Adrenal gland (tissue), 5 donors: ENCODE measurements around the gene SLC5A6.

Experiments
- POLR2A ChIP-seq, 2 donors: fragments of 450-650 bp; IDR thresholded peaks; one replicate each; pipeline ENCODE4 v1.6.1; 2017; ENCODE audit warnings: antibody characterized with exemption in 2 of 2, mild to moderate bottlenecking in 2 of 2, moderate library complexity in 1 of 2
- TF ChIP-seq, protein P1 (sequence below), 6 experiments: fragments of 450-650 bp in 4 of 6; fragments of 200-600 bp in 2 of 6; sonication (generic) in 1 of 6; IDR thresholded peaks; 1 replicate in 5 of 6; 2 replicates in 1 of 6; pipeline versions ENCODE4 v1.5.1 to v1.8.0; 2016 to 2021; ENCODE audit warnings: antibody characterized with exemption in 6 of 6, mild to moderate bottlenecking in 2 of 6, moderate library complexity in 1 of 6
- donor health status: DM: no; HTN: no; CAD: no.

DNA sequence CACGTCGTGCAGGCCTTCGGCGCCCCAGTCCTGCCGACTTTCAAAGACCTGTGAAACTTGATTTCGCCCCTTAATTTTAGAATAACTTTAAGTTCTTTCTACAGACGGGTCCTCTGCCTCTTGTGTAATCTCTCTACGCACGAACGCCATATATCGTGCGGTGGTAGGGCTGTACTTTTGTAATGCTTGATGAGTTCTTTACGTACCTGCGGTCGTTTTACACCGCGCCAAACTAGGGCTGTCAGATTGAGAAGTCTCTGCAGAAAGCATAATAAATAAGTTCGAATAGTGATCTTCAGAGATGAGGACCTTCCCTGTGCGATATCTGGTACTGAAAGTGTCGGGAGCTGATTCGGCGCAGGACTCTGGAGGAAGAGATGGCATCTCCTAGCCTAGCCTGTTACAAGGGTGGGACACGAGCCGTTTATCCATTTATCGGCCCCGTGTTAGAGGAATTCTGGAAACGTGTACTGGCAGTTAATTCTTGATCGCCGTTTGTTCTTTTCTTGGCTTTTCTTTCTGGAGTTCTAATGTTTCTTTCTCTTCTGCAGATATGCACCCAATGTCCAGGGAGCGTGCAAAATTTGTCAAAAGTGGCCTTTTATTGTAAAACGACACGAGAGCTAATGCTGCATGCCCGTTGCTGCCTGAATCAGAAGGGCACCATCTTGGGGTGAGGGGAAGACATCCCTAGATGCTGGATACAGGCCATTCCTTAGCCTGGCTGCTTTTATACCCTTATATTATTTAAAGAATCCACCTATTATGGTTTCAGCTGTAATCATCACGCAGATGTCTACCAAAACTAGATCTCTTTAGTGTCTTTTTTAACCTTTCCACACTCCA is 781 bp upstream of the SLC5A6 start:
- TF ChIP-seq POLR2A (IDR thresholded peaks at IDR 0.05), result no peak
- TF ChIP-seq, protein P1, sequence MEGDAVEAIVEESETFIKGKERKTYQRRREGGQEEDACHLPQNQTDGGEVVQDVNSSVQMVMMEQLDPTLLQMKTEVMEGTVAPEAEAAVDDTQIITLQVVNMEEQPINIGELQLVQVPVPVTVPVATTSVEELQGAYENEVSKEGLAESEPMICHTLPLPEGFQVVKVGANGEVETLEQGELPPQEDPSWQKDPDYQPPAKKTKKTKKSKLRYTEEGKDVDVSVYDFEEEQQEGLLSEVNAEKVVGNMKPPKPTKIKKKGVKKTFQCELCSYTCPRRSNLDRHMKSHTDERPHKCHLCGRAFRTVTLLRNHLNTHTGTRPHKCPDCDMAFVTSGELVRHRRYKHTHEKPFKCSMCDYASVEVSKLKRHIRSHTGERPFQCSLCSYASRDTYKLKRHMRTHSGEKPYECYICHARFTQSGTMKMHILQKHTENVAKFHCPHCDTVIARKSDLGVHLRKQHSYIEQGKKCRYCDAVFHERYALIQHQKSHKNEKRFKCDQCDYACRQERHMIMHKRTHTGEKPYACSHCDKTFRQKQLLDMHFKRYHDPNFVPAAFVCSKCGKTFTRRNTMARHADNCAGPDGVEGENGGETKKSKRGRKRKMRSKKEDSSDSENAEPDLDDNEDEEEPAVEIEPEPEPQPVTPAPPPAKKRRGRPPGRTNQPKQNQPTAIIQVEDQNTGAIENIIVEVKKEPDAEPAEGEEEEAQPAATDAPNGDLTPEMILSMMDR (IDR thresholded peaks at IDR 0.05), result no peak
